ENCODE measurements around the gene CALCOCO2. TPM values are rescaled to one million over a fixed set of nuclear protein-coding genes. Genes with fewer than 3 reads are reported as not detected.

CALCOCO2 gene
- total and polyA plus RNA-seq, 2 of the 13 experiments (the other 11 are each of a cell fraction or from before 2014, with no cell fraction given) = 72.9 to 111 TPM

DNA sequence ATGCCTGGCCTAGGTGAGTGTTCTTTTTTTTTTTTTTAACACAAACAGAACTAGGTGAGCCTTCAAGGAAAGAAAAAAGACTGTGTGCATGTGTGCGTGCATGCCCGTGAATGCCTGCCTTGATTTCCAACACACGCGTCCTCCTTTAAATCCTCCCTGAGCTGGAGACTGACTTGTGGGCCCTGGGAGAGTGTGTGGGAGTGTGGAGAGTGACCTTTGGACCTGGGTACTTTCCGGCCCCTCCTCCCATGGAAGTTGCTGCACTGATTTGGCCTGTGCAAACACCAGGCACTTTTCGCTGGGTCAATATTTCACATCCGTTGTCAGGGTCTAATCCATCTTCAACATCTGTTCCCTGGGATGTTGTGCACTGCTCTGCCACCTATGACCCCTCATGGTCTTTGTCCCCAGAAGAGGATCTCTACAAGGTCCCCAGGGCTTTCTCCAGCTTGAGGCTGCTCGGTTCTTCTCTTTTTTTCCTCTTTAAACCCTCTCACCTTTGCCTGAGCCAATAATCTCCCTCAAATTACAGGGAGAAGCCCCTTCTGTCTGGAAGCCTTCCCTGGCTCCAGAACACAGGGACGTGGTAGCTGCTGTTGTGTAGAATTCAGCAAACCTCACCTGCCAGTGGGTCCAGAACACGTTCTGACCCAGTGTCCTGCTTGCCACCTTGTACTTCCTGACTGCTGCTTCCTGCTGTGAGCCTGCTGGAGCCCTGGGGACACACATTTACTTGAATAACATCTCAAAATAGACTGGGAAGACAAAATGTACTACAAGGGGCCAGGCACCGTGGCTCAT, 40.9 kb downstream of the CALCOCO2 start (continued):
- TF ChIP-seq THAP9 (CRISPR knock-in tag; IDR thresholded peaks at IDR 0.05; ENCODE audit: borderline replicate concordance) = peak; percentile 71; the same call in 1 of the 2 replicates
- 0 out of 2 replicates have a peak, but pooled peaks have one; percentile 88 for TF ChIP-seq ZZZ3 (CRISPR knock-in tag; IDR thresholded peaks at IDR 0.05; ENCODE audit: borderline replicate concordance)
- TF ChIP-seq GPN1 (CRISPR knock-in tag; IDR thresholded peaks at IDR 0.05; ENCODE audit: borderline replicate concordance) = no peak
- TF ChIP-seq, protein P1, sequence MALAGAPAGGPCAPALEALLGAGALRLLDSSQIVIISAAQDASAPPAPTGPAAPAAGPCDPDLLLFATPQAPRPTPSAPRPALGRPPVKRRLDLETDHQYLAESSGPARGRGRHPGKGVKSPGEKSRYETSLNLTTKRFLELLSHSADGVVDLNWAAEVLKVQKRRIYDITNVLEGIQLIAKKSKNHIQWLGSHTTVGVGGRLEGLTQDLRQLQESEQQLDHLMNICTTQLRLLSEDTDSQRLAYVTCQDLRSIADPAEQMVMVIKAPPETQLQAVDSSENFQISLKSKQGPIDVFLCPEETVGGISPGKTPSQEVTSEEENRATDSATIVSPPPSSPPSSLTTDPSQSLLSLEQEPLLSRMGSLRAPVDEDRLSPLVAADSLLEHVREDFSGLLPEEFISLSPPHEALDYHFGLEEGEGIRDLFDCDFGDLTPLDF (CRISPR knock-in tag; IDR thresholded peaks at IDR 0.05) = no peak
- no peak for TF ChIP-seq HCFC1 (IDR thresholded peaks at IDR 0.05; ENCODE audit: low read depth, low read length)
- peak; percentile 93 for TF ChIP-seq SSRP1 (CRISPR knock-in tag; IDR thresholded peaks at IDR 0.05)
- TF ChIP-seq ZNF441 (CRISPR knock-in tag; IDR thresholded peaks at IDR 0.05; ENCODE audit: borderline replicate concordance) = peak; percentile 93
- TF ChIP-seq, protein P2, sequence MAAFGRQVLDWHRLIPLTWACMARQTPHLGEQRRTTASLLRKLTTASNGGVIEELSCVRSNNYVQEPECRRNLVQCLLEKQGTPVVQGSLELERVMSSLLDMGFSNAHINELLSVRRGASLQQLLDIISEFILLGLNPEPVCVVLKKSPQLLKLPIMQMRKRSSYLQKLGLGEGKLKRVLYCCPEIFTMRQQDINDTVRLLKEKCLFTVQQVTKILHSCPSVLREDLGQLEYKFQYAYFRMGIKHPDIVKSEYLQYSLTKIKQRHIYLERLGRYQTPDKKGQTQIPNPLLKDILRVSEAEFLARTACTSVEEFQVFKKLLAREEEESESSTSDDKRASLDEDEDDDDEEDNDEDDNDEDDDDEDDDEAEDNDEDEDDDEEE (CRISPR knock-in tag; IDR thresholded peaks at IDR 0.05) = peak; percentile 63; the same call in 1 of the 2 replicates
- TF ChIP-seq ARNT (IDR thresholded peaks at IDR 0.05) = no peak
- no peak for TF ChIP-seq ZNF34 (CRISPR knock-in tag; IDR thresholded peaks at IDR 0.05; ENCODE audit: borderline replicate concordance)
- no peak for TF ChIP-seq ATF5 (CRISPR knock-in tag; IDR thresholded peaks at IDR 0.05; ENCODE audit: low read depth)
- TF ChIP-seq TBX3 (IDR thresholded peaks at IDR 0.05; ENCODE audit: borderline replicate concordance) = peak; percentile 88; the same call in 1 of the 2 replicates
- peak; percentile 87 for TF ChIP-seq TRIM24 (CRISPR knock-in tag; IDR thresholded peaks at IDR 0.05)
- peak; percentile 87 for TF ChIP-seq POLR2AphosphoS5 (IDR thresholded peaks at IDR 0.05; ENCODE audit: low read depth, low read length)
- TF ChIP-seq ASH2L (IDR thresholded peaks at IDR 0.05; ENCODE audit: insufficient read length, low read depth, low read length) = peak; percentile 90
- peak; percentile 98 for TF ChIP-seq ZNF609 (CRISPR knock-in tag; IDR thresholded peaks at IDR 0.05; ENCODE audit: borderline replicate concordance)
- TF ChIP-seq ATM (IDR thresholded peaks at IDR 0.05; ENCODE audit: borderline replicate concordance) = no peak
